Measurements from ENCODE around the gene ATRX.

- TF ChIP-seq CTCF (IDR thresholded peaks at IDR 0.05; ENCODE audit: low read length) (no peak), EZH2 (IDR thresholded peaks at IDR 0.05; ENCODE audit: borderline replicate concordance, low read length) (no peak)
Measured at GRCh38 chrX:77527233-77528001, 258.6 kb downstream of the ATRX start.

Data from OCI-LY1 (cell line).